HS-5 (cell line): ENCODE measurements around the gene EEF1AKMT4.
"Not testable (repeated sequence)": the region's sequence is repeated elsewhere in the genome, so short reads cannot be mapped to it uniquely, and the experiment has no call there.

ENCODE experiments used
- DNase-seq: peaks from one replicate; pipeline ENCODE4 v3.0.0-alpha.2; 2012; ENCODE audit warnings: low read depth

Gene EEF1AKMT4

GRCh38 chr3:184260724-184261269 lies 11.3 kb downstream of the EEF1AKMT4 start:
- no peak for DNase-seq

GRCh38 chr3:184261270-184261853 lies 11.9 kb downstream of the EEF1AKMT4 start, which contains the start of gene CAMK2N2:
TSS of gene CAMK2N2 (minus strand) at chr3:184261553. CDS start at chr3:184261285, 268 bp downstream.
- peak; percentile 45 for DNase-seq

- DNase-seq: no peak
Observed at GRCh38 chr3:184261854-184262763, 12.6 kb downstream of the EEF1AKMT4 start.

GRCh38 chr3:184262764-184263179 lies 13.3 kb downstream of the EEF1AKMT4 start:
- DNase-seq: no peak

- DNase-seq: not testable (repeated sequence)
Observed at GRCh38 chr3:184267249-184267648, 17.8 kb downstream of the EEF1AKMT4 start.

- DNase-seq: no peak
Observed at GRCh38 chr3:184272269-184272668, 22.8 kb downstream of the EEF1AKMT4 start.

GRCh38 chr3:184275381-184275701 lies 25.9 kb downstream of the EEF1AKMT4 start:
- DNase-seq: no peak

GRCh38 chr3:184275961-184276910 lies 26.8 kb downstream of the EEF1AKMT4 start, which contains the start of gene ECE2:
TSS of gene ECE2 (plus strand) at chr3:184276022. CDS start at chr3:184276154, 132 bp downstream.
- DNase-seq: no peak

- DNase-seq: no peak
Observed at GRCh38 chr3:184277366-184277765, 27.9 kb downstream of the EEF1AKMT4 start.

- DNase-seq: no peak
Observed at GRCh38 chr3:184282941-184283340, 33.5 kb downstream of the EEF1AKMT4 start.

GRCh38 chr3:184283681-184284080 lies 34.2 kb downstream of the EEF1AKMT4 start:
- DNase-seq: no peak

GRCh38 chr3:184284696-184285095 lies 35.2 kb downstream of the EEF1AKMT4 start:
- DNase-seq: no peak

GRCh38 chr3:184289426-184289938 lies 40.0 kb downstream of the EEF1AKMT4 start:
- no peak for DNase-seq

GRCh38 chr3:184290331-184290730 lies 40.9 kb downstream of the EEF1AKMT4 start:
- no peak for DNase-seq

GRCh38 chr3:184291044-184291737 lies 41.7 kb downstream of the EEF1AKMT4 start:
- no peak for DNase-seq

- DNase-seq: no peak
Observed at GRCh38 chr3:184291738-184292445, 42.4 kb downstream of the EEF1AKMT4 start.

- DNase-seq: no peak
Observed at GRCh38 chr3:184295771-184296170, 46.3 kb downstream of the EEF1AKMT4 start.

- no peak for DNase-seq
Observed at GRCh38 chr3:184296616-184297015, 47.1 kb downstream of the EEF1AKMT4 start.

GRCh38 chr3:184298759-184299487 lies 49.5 kb downstream of the EEF1AKMT4 start, which contains the start of gene PSMD2:
TSS of gene PSMD2 (plus strand) at chr3:184299241. CDS start at chr3:184299267, 26 bp downstream.
- DNase-seq: peak; percentile 69
